AG09319 (cell line): Measurements from ENCODE around the gene MALAT1.

Source experiments
- DNase-seq: peaks from one replicate; pipeline ENCODE4 v3.0.0-alpha.2; 2010; ENCODE audit warnings: low read depth; ENCODE audit errors: extremely low read depth
- CTCF ChIP-seq: IDR thresholded peaks from 2 replicates; pipeline ENCODE4 v1.5.1; 2011; ENCODE audit warnings: low read depth, mild to moderate bottlenecking, inconsistent platforms, low read length, moderate library complexity

MALAT1 gene

DNA sequence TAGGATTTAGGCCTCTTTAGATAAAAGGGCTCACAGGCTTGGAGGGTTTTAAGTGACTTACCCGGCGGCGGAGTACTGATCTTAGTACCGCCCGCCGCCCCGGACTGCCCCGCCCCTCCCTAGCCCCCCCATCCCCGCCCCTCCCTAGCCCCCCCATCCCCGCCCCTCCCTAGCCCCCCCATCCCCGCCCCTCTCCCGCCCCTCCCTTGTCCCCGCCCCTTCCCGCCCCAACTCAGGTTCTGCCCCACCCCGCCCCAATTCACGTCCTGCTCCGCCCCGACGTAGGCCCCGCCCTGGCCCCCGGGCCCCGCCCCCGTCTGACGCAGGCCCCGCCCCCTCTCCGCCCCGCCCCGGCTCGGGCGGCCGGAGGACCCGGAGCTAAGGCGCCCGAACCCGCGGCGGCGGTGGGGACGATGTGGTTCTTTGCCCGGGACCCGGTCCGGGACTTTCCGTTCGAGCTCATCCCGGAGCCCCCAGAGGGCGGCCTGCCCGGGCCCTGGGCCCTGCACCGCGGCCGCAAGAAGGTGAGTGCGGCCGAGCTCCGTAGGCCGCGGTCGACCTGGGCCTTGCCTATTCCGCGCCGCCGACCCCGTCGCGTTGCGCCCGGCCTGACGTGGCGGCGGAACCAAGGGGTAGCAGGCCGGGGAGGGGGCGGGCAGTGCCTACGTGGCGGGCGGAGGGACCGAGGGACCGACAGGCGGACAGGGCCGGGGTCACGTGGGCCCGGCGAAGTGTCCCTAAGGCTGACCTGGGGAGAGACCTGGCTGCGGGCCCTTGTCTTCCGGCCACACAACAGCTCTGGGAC is 26.1 kb downstream of the MALAT1 start, which contains the start of gene SCYL1:
Gene SCYL1, plus strand, starts transcription at position 343 of the 805 bp plus-strand sequence. Its CDS starts 71 bp downstream, at position 414.
- peak; percentile 77 for DNase-seq
- no peak for TF ChIP-seq CTCF

- no peak for DNase-seq
- no peak for TF ChIP-seq CTCF
Measured at GRCh38 chr11:65525546-65526480, 27.0 kb downstream of the MALAT1 start.

DNA sequence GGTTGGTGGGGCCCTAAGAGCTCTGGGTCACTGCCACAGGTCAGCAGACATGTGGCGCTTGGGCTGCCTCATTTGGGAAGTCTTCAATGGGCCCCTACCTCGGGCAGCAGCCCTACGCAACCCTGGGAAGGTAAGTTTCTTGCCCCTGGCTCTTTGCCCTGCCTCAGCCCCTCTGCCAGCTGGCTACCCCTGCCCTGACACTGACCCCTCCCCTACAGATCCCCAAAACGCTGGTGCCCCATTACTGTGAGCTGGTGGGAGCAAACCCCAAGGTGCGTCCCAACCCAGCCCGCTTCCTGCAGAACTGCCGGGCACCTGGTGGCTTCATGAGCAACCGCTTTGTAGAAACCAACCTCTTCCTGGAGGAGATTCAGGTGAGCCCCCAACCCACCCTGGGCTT is 27.9 kb downstream of the MALAT1 start:
- no peak for DNase-seq
- no peak for TF ChIP-seq CTCF

DNA sequence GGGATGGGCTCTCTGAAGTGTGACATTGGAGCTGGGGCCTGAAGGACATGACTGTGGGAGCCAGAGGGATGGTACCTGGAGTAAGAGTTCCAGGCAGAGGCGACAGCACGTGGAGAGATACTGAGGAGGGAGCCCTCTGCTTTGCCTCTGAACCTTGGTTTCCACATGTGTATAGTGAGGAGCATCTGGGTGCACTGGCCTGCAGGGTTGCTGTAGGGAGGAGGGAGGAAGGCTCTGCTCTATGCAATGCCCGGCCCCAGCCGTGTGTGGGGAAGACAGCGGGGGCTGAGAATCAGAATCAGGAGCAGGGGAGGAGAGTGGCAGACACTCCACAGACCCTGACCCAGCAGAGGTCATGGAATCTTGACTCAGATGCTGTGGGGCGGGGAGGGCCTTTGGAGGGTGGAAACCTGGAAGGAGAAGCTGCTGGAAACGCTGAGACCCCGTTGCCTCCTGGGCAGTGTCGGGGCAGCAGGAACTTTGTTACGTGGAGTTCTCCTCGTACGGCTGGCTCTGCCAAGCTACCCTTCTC is 30.0 kb downstream of the MALAT1 start:
- TF ChIP-seq CTCF: no peak
- DNase-seq: no peak

- DNase-seq: no peak
- no peak for TF ChIP-seq CTCF
Measured at GRCh38 chr11:65529475-65530156, 30.8 kb downstream of the MALAT1 start.

DNA sequence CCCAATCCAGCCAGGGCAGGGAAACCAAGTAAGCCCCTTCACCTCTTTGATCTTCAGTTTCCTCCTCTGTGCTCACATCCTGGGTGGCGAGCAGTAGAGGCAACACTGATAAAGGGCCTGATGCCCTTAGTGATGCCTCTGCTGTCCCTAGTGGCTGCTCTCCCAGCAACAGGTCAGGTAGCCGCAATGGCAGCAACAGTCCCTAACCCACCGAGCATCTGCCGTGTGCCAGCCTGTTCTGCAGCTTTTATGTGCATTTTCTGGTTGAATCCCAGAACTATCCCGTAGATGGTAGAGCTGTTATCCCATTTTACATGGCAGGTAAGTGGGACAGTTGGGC is 31.3 kb downstream of the MALAT1 start:
- no peak; the same call in none of the 2 replicates for TF ChIP-seq CTCF
- DNase-seq: no peak
